ENCODE results near the gene ING3.

ING3 gene

GRCh38 chr7:121023683-121024511 is 73.3 kb downstream of the ING3 start:
- ATAC-seq (replicated peaks) (no peak), DNase-seq (no peak)
- no peak overlapping the region for H3K4me3 Mint-ChIP-seq
- no peak overlapping the region for H3K27ac Mint-ChIP-seq
- no peaks in the 10 kb centered on the region for H3K9me3 Mint-ChIP-seq
- H3K36me3 Mint-ChIP-seq (ENCODE audit: insufficient read depth) = no peaks in the 10 kb centered on the region
- H3K27me3 Mint-ChIP-seq = peaks cover 24 to 38% of the 10 kb centered on the region in 2 donors
- no peaks in the 10 kb centered on the region for H3K4me1 Mint-ChIP-seq (ENCODE audit: low read depth in 2 of 2)

- DNase-seq (no peak), ATAC-seq (replicated peaks) (no peak)
- Mint-ChIP-seq H3K4me3 (no peak overlapping the region), H3K27me3 (peaks cover 24 to 43% of the 10 kb centered on the region in 2 donors), H3K36me3 (ENCODE audit: insufficient read depth) (no peaks in the 10 kb centered on the region), H3K4me1 (ENCODE audit: low read depth in 2 of 2) (no peaks in the 10 kb centered on the region), H3K9me3 (no peaks in the 10 kb centered on the region), H3K27ac (no peak overlapping the region)
Measured at GRCh38 chr7:121024611-121025010, 74.0 kb downstream of the ING3 start.

GRCh38 chr7:121026159-121026558 is 75.6 kb downstream of the ING3 start:
- no peak for DNase-seq
- no peak overlapping the region for H3K27ac Mint-ChIP-seq
- H3K4me1 Mint-ChIP-seq (ENCODE audit: low read depth in 2 of 2) = no peaks in the 10 kb centered on the region

GRCh38 chr7:121026577-121027111 is 76.1 kb downstream of the ING3 start:
- H3K27ac Mint-ChIP-seq = no peak overlapping the region
- no peak for ATAC-seq (replicated peaks)
- no peaks in the 10 kb centered on the region for H3K9me3 Mint-ChIP-seq
- no peaks in the 10 kb centered on the region for H3K36me3 Mint-ChIP-seq (ENCODE audit: insufficient read depth)
- H3K4me3 Mint-ChIP-seq = no peak overlapping the region
- peaks cover 24 to 43% of the 10 kb centered on the region in 2 donors for H3K27me3 Mint-ChIP-seq
- no peaks in the 10 kb centered on the region for H3K4me1 Mint-ChIP-seq (ENCODE audit: low read depth in 2 of 2)
- no peak for DNase-seq

More at GRCh38 chr7:121026159-121026558, 75.6 kb downstream of the ING3 start:
- H3K27me3 Mint-ChIP-seq = peaks cover 24 to 43% of the 10 kb centered on the region in 2 donors
- ATAC-seq (replicated peaks) = no peak
- no peaks in the 10 kb centered on the region for H3K9me3 Mint-ChIP-seq
- no peaks in the 10 kb centered on the region for H3K36me3 Mint-ChIP-seq (ENCODE audit: insufficient read depth)
- H3K4me3 Mint-ChIP-seq = no peak overlapping the region

Measured in effector memory CD8-positive, alpha-beta T cell (primary cell).